GM12878 (cell line): ENCODE measurements around the gene SMIM14. TPM values are rescaled to one million over a fixed set of nuclear protein-coding genes. Genes with fewer than 3 reads are reported as not detected.
A peak's percentile ranks its signal among the peaks of the same experiment; 100 is the strongest.

ENCODE experiments used
- ATAC-seq: fragments of 200-7000 bp; cut with Tn5 transposase; 3 replicates; pipeline ENCODE4 v1.9.1; 2020; ENCODE audit warnings: mild to moderate bottlenecking, moderate library complexity
- BruUV-seq: library from RNA; stranded (reverse); fragments of 400-500 nt; replicated peaks from 2 replicates; lab custom pipeline; 2021; lab: Mats Ljungman, UMichigan
- CTCF ChIA-PET: fragments of 300-600 bp; sonication (Branson Sonifier 250); formaldehyde crosslinking; extraction: SDS; loops from one replicate; lab custom pipeline; 2021; ENCODE audit warnings: inconsistent platforms; lab: Yijun Ruan, JAX
- POLR2A ChIA-PET: fragments of 350-600 bp; formaldehyde crosslinking; extraction: SDS; loops from one replicate; lab custom pipeline; 2021; ENCODE audit warnings: inconsistent platforms; lab: Charles Lee
- RAD21 ChIA-PET: fragments of 300-600 bp; sonication (Branson Sonifier 250); formaldehyde crosslinking; loops from one replicate; lab custom pipeline; 2023; ENCODE audit warnings: antibody characterized with exemption; ENCODE audit not compliant: unreplicated experiment; lab: Charles Lee
- SMC1A ChIA-PET: fragments of 300-600 bp; sonication (Branson Sonifier 250); formaldehyde crosslinking; loops from one replicate; lab custom pipeline; 2023; ENCODE audit not compliant: unreplicated experiment, uncharacterized antibody; lab: Charles Lee
- DNase-seq: peaks from one replicate; pipeline ENCODE4 v3.0.0-alpha.2; 2011; ENCODE audit warnings: low read depth, low spot score
- FAIRE-seq: peaks from 3 replicates; lab custom pipeline; 2011; peaks lifted over from hg19 to GRCh38; lab: Jason Lieb, UNC
- H2AFZ ChIP-seq: 2 replicates; pipeline ENCODE4 v1.6.0; 2011; ENCODE audit warnings: low read depth, low read length, control low read depth; ENCODE audit not compliant: control insufficient read depth
- H3K27ac ChIP-seq: 2 replicates; pipeline ENCODE4 v1.5.1; 2011; ENCODE audit warnings: control low read depth; ENCODE audit not compliant: control insufficient read depth, insufficient read depth
- H3K27me3 ChIP-seq, 2 experiments: replicated peaks in 1 of 2; 2 replicates each; pipeline versions ENCODE4 v1.6.0 to v1.6.1; 2011; ENCODE audit warnings: low read length in 1 of 2; ENCODE audit not compliant: control insufficient read depth in 2 of 2, insufficient read depth in 2 of 2
- H3K36me3 ChIP-seq, 2 experiments: 2 replicates each; pipeline ENCODE4 v1.5.1; 2011; ENCODE audit warnings: low read length in 1 of 2; ENCODE audit not compliant: control insufficient read depth in 2 of 2, insufficient read depth in 2 of 2
- H3K4me1 ChIP-seq: 2 replicates; pipeline ENCODE4 v1.6.1; 2011; ENCODE audit warnings: mild to moderate bottlenecking, low read length, moderate library complexity, mixed read lengths; ENCODE audit not compliant: control insufficient read depth, insufficient read depth
- H3K4me2 ChIP-seq: 2 replicates; pipeline ENCODE4 v1.6.0; 2011; ENCODE audit warnings: control low read depth; ENCODE audit not compliant: control insufficient read depth, insufficient read depth
- H3K4me3 ChIP-seq: fragments of 200-600 bp; sonication (generic); 2 replicates; pipeline ENCODE4 v1.5.1; 2016
- H3K79me2 ChIP-seq: 2 replicates; pipeline ENCODE4 v1.6.0; 2011; ENCODE audit warnings: low read length; ENCODE audit not compliant: control insufficient read depth, insufficient read depth
- H3K9ac ChIP-seq: 2 replicates; pipeline ENCODE4 v1.8.0; 2011; ENCODE audit warnings: low read length, control low read depth, mixed read lengths; ENCODE audit not compliant: control insufficient read depth, insufficient read depth
- H3K9me3 ChIP-seq: replicated peaks from 3 replicates; pipeline ENCODE4 v1.5.1; 2011; ENCODE audit warnings: mild to moderate bottlenecking, low read length; ENCODE audit not compliant: control insufficient read depth, insufficient read depth
- H4K20me1 ChIP-seq: 2 replicates; pipeline ENCODE4 v1.6.0; 2011; ENCODE audit not compliant: control insufficient read depth, insufficient read depth
- CHD1 ChIP-seq: IDR thresholded peaks from 2 replicates; pipeline ENCODE4 v1.6.1; 2012; ENCODE audit warnings: low read depth, low read length, improper control_type of control experiment
- ETV6 ChIP-seq, 2 experiments: fragments of 450-650 bp in 1 of 2; IDR thresholded peaks in 1 of 2; conservative IDR thresholded peaks in 1 of 2; 2 replicates each; pipeline ENCODE4 v1.6.1; 2014; ENCODE audit warnings: antibody characterized with exemption in 1 of 2, borderline replicate concordance in 1 of 2, low read depth in 1 of 2, mild to moderate bottlenecking in 1 of 2, moderate library complexity in 1 of 2
- IKZF2 ChIP-seq, 2 experiments: fragments of 450-650 bp; IDR thresholded peaks; 2 replicates each; pipeline ENCODE4 v1.6.1; 2017; ENCODE audit warnings: mild to moderate bottlenecking in 2 of 2, moderate library complexity in 2 of 2
- RELA ChIP-seq: fragments of 450-650 bp; IDR thresholded peaks from 2 replicates; pipeline ENCODE4 v1.8.0; 2014; ENCODE audit warnings: borderline replicate concordance; ENCODE audit not compliant: partially characterized antibody
- TCF3 ChIP-seq: IDR thresholded peaks from 2 replicates; pipeline ENCODE4 v1.6.1; 2012; ENCODE audit warnings: low read depth, mild to moderate bottlenecking, low read length, borderline replicate concordance; ENCODE audit not compliant: insufficient read depth
- ZSCAN29 ChIP-seq: fragments of 450-650 bp; IDR thresholded peaks from 2 replicates; pipeline ENCODE4 v1.6.1; 2017; ENCODE audit warnings: mild to moderate bottlenecking, moderate library complexity
- in situ Hi-C: fragments of 300-500 bp; cut with MboI; formaldehyde crosslinking; loops from 9 replicates; pipeline ENCODE4 v1.14.3; 2018; ENCODE audit warnings: mixed read lengths
- intact Hi-C: fragments of 100-400 bp; cut with micrococcal nuclease; formaldehyde crosslinking; loops from one replicate; pipeline ENCODE4 v1.14.2; 2022; ENCODE audit not compliant: unreplicated experiment
- polyA plus RNA-seq, 11 experiments: library from polyadenylated mRNA; depleted of rRNA in 4 of 11; unstranded in 6 of 11; stranded (reverse) in 5 of 11; fragments of >200 nt; fragmentation: Nextera tagmentation in 4 of 11; fragmentation: Illumina TruSeq in 1 of 11; extraction: Ambion mirVana in 4 of 11; extraction: Trizol in 1 of 11; gene quantifications; 1 replicate in 1 of 11; 2 replicates in 10 of 11; pipeline versions ENCODE4 v1.2.1 to v1.2.3, GENCODE V29; 2011 to 2016; ENCODE audit warnings: inconsistent platforms in 2 of 11, missing spikeins in 2 of 11, low read depth in 1 of 11
- total RNA-seq, 4 experiments: library from RNA; depleted of rRNA in 3 of 4; stranded (reverse); fragments of >200 nt in 3 of 4; fragmentation: Illumina TruSeq in 1 of 4; extraction: Trizol in 1 of 4; gene quantifications; 2 replicates each; pipeline versions ENCODE4 v1.2.1 to v1.2.3, GENCODE V29; 2013 to 2021
- TF ChIP-seq, protein P1 (sequence below): IDR thresholded peaks from 2 replicates; pipeline ENCODE4 v1.6.1; 2012; ENCODE audit warnings: low read depth, low read length, improper control_type of control experiment
- TF ChIP-seq, protein P2 (sequence below): fragments of 450-650 bp; IDR thresholded peaks from 2 replicates; pipeline ENCODE4 v1.6.1; 2017; ENCODE audit warnings: mild to moderate bottlenecking, moderate library complexity
- TF ChIP-seq, protein P3 (sequence below): fragments of 450-650 bp; IDR thresholded peaks from 2 replicates; pipeline ENCODE4 v1.6.1; 2018; ENCODE audit warnings: borderline replicate concordance, mild to moderate bottlenecking; ENCODE audit not compliant: partially characterized antibody
- TF ChIP-seq, protein P4 (sequence below), 3 experiments: IDR thresholded peaks in 2 of 3; conservative IDR thresholded peaks in 1 of 3; 2 replicates each; pipeline ENCODE4 v1.5.1; 2011; ENCODE audit warnings: low read depth in 3 of 3, low read length in 3 of 3, mild to moderate bottlenecking in 3 of 3, control low read depth in 2 of 3, moderate library complexity in 2 of 3, inconsistent platforms in 1 of 3, mixed read lengths in 1 of 3; ENCODE audit not compliant: control insufficient read depth in 2 of 3, insufficient read depth in 1 of 3; ENCODE audit errors: extremely low read depth in 1 of 3

The SMIM14 gene
- total and polyA plus RNA-seq, 10 of the 15 experiments (the other 5 are each of a cell fraction or from before 2014, with no cell fraction given) = 125 to 671 (median 188) TPM

DNA sequence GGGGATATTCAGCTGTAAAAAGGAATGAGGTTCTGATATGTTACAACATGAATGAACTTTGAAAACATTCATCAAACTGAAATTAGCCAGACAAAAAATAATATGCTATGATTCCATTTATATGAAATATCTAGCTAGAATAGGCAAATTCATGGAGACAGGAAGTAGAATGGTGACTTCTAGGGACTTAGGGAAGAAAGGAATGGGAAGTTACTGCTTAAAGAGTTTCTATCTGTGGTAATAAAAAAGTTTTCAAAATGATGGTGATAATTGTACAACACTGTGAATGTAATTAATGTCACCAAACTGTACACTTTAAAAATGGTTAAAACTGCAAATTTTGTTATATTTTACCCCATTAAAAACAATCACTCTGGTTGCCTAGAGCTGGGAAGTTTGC lies 30.2 kb downstream of the SMIM14 start:
- H4K20me1 ChIP-seq = no peaks in the 10 kb centered on the region
- H2AFZ ChIP-seq = no peak overlapping the region
- FAIRE-seq = no peak
- no peaks in the 10 kb centered on the region for H3K27me3 ChIP-seq
- peak overlapping the region; percentile 20; the same call in 1 of the 2 replicates for H3K9ac ChIP-seq
- TF ChIP-seq, protein P1, sequence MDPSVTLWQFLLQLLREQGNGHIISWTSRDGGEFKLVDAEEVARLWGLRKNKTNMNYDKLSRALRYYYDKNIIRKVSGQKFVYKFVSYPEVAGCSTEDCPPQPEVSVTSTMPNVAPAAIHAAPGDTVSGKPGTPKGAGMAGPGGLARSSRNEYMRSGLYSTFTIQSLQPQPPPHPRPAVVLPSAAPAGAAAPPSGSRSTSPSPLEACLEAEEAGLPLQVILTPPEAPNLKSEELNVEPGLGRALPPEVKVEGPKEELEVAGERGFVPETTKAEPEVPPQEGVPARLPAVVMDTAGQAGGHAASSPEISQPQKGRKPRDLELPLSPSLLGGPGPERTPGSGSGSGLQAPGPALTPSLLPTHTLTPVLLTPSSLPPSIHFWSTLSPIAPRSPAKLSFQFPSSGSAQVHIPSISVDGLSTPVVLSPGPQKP = no peak
- TF ChIP-seq, protein P2, sequence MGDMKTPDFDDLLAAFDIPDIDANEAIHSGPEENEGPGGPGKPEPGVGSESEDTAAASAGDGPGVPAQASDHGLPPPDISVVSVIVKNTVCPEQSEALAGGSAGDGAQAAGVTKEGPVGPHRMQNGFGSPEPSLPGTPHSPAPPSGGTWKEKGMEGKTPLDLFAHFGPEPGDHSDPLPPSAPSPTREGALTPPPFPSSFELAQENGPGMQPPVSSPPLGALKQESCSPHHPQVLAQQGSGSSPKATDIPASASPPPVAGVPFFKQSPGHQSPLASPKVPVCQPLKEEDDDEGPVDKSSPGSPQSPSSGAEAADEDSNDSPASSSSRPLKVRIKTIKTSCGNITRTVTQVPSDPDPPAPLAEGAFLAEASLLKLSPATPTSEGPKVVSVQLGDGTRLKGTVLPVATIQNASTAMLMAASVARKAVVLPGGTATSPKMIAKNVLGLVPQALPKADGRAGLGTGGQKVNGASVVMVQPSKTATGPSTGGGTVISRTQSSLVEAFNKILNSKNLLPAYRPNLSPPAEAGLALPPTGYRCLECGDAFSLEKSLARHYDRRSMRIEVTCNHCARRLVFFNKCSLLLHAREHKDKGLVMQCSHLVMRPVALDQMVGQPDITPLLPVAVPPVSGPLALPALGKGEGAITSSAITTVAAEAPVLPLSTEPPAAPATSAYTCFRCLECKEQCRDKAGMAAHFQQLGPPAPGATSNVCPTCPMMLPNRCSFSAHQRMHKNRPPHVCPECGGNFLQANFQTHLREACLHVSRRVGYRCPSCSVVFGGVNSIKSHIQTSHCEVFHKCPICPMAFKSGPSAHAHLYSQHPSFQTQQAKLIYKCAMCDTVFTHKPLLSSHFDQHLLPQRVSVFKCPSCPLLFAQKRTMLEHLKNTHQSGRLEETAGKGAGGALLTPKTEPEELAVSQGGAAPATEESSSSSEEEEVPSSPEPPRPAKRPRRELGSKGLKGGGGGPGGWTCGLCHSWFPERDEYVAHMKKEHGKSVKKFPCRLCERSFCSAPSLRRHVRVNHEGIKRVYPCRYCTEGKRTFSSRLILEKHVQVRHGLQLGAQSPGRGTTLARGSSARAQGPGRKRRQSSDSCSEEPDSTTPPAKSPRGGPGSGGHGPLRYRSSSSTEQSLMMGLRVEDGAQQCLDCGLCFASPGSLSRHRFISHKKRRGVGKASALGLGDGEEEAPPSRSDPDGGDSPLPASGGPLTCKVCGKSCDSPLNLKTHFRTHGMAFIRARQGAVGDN = no peak
- TF ChIP-seq ETV6 (conservative IDR thresholded peaks at IDR 0.05 in 1 of 2, IDR thresholded peaks at IDR 0.05 in 1 of 2; ENCODE audit: borderline replicate concordance in 1 of 2, low read depth in 1 of 2) (no peak), RELA (no peak), CHD1 (no peak), IKZF2 (IDR thresholded peaks at IDR 0.05) (no peak), ZSCAN29 (no peak), TCF3 (no peak)
- TF ChIP-seq, protein P3, sequence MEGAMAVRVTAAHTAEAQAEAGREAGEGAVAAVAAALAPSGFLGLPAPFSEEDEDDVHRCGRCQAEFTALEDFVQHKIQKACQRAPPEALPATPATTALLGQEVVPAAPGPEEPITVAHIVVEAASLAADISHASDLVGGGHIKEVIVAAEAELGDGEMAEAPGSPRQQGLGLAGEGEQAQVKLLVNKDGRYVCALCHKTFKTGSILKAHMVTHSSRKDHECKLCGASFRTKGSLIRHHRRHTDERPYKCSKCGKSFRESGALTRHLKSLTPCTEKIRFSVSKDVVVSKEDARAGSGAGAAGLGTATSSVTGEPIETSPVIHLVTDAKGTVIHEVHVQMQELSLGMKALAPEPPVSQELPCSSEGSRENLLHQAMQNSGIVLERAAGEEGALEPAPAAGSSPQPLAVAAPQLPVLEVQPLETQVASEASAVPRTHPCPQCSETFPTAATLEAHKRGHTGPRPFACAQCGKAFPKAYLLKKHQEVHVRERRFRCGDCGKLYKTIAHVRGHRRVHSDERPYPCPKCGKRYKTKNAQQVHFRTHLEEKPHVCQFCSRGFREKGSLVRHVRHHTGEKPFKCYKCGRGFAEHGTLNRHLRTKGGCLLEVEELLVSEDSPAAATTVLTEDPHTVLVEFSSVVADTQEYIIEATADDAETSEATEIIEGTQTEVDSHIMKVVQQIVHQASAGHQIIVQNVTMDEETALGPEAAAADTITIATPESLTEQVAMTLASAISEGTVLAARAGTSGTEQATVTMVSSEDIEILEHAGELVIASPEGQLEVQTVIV = no peak
- TF ChIP-seq, protein P4, sequence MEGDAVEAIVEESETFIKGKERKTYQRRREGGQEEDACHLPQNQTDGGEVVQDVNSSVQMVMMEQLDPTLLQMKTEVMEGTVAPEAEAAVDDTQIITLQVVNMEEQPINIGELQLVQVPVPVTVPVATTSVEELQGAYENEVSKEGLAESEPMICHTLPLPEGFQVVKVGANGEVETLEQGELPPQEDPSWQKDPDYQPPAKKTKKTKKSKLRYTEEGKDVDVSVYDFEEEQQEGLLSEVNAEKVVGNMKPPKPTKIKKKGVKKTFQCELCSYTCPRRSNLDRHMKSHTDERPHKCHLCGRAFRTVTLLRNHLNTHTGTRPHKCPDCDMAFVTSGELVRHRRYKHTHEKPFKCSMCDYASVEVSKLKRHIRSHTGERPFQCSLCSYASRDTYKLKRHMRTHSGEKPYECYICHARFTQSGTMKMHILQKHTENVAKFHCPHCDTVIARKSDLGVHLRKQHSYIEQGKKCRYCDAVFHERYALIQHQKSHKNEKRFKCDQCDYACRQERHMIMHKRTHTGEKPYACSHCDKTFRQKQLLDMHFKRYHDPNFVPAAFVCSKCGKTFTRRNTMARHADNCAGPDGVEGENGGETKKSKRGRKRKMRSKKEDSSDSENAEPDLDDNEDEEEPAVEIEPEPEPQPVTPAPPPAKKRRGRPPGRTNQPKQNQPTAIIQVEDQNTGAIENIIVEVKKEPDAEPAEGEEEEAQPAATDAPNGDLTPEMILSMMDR (IDR thresholded peaks at IDR 0.05 in 2 of 3, conservative IDR thresholded peaks at IDR 0.05 in 1 of 3; ENCODE audit: control insufficient read depth in 2 of 3, extremely low read depth in 1 of 3, insufficient read depth in 1 of 3, low read depth in 3 of 3, low read length in 3 of 3) = no peak
- TF ChIP-seq, all 136 proteins: peak for 0
- in situ Hi-C loops = loop anchor here (25.0 kb wide), 1 partner anchor 1471 kb away; no protein-coding TSS in a partner anchor
- ChIA-PET POLR2A (interaction anchor here (0.9 to 10.0 kb wide), 4 partner anchors 10 to 81 kb away, joined by 3 to 129 read pairs (median 54); partner anchors contain the start of genes SMIM14 and UGDH), CTCF (interaction anchor here (1.2 to 9.9 kb wide), 3 partner anchors 15 to 139 kb away, joined by 3 to 65 read pairs (median 6); no protein-coding TSS in a partner anchor), RAD21 (interaction anchor here (1.1 to 11.2 kb wide), 4 partner anchors 17 to 81 kb away, joined by 3 to 217 read pairs (median 41); partner anchors contain the start of genes SMIM14 and UGDH), SMC1A (interaction anchor here (0.7 to 11.3 kb wide), 9 partner anchors 19 to 139 kb away, joined by 3 to 254 read pairs (median 4); partner anchors contain the start of gene UGDH)
- H3K4me1 ChIP-seq = peaks cover 39% of the 10 kb centered on the region
- intact Hi-C loops = loop anchor here (2.0 kb wide), 1 partner anchor 30 kb away; the partner anchor contains the start of gene SMIM14
- H3K79me2 ChIP-seq = peaks cover 19% of the 10 kb centered on the region
- DNase-seq = no peak
- peak overlapping the region; percentile 68 for H3K4me2 ChIP-seq
- no peak for ATAC-seq
- H3K27ac ChIP-seq = peak overlapping the region; percentile 80
- no peak overlapping the region for H3K4me3 ChIP-seq
- H3K36me3 ChIP-seq = peaks cover 0 to 3% of the 10 kb centered on the region in 2 experiments; a peak in 1 of 4 replicates
- BruUV-seq = no TSS peak
- peaks cover 5% of the 10 kb centered on the region; the same call in 2 of the 3 replicates for H3K9me3 ChIP-seq
